GM23338 (cell line): Measurements from ENCODE around the gene ANAPC4. TPM values are rescaled to one million over a fixed set of nuclear protein-coding genes. Genes with fewer than 3 reads are reported as not detected.

Experiments
- ATAC-seq: fragments of 200-7000 bp; cut with Tn5 transposase; 3 replicates; pipeline ENCODE4 v1.9.1; 2020
- DNase-seq: peaks from one replicate; pipeline ENCODE4 v3.0.0-alpha.2; 2015; ENCODE audit warnings: low spot score
- H2AFZ ChIP-seq: fragments of 200-600 bp; sonication (generic); 2 replicates; pipeline ENCODE4 v1.8.0; 2016; ENCODE audit warnings: antibody characterized with exemption, mild to moderate bottlenecking, moderate library complexity
- H3F3A ChIP-seq: fragments of 200-600 bp; sonication (generic); replicated peaks from 2 replicates; pipeline ENCODE4 v1.8.0; 2017; ENCODE audit warnings: antibody characterized with exemption, mixed run types, low read depth
- H3K27ac ChIP-seq: fragments of 200-600 bp; sonication (generic); 2 replicates; pipeline ENCODE4 v1.6.1; 2016; ENCODE audit warnings: low read depth
- H3K27me3 ChIP-seq: fragments of 200-600 bp; sonication (generic); 2 replicates; pipeline ENCODE4 v1.8.0; 2016; ENCODE audit warnings: mild to moderate bottlenecking, mixed run types, moderate library complexity; ENCODE audit not compliant: insufficient read depth
- H3K36me3 ChIP-seq: fragments of 200-600 bp; sonication (generic); 2 replicates; pipeline ENCODE4 v1.8.0; 2016; ENCODE audit warnings: mild to moderate bottlenecking; ENCODE audit not compliant: insufficient read depth
- H3K4me1 ChIP-seq: fragments of 200-600 bp; sonication (generic); 2 replicates; pipeline ENCODE4 v1.8.0; 2016; ENCODE audit warnings: mild to moderate bottlenecking, moderate library complexity; ENCODE audit not compliant: insufficient read depth
- H3K4me2 ChIP-seq: fragments of 200-600 bp; sonication (generic); 2 replicates; pipeline ENCODE4 v1.7.1; 2017; ENCODE audit warnings: mixed run types
- H3K4me3 ChIP-seq: fragments of 200-600 bp; sonication (generic); 2 replicates; pipeline ENCODE4 v1.6.1; 2016; ENCODE audit warnings: mixed run types
- H3K79me2 ChIP-seq: fragments of 200-600 bp; sonication (generic); replicated peaks from 2 replicates; pipeline ENCODE4 v1.8.0; 2017; ENCODE audit warnings: mild to moderate bottlenecking; ENCODE audit not compliant: insufficient read depth
- H3K9me2 ChIP-seq: fragments of 200-600 bp; sonication (generic); 2 replicates; pipeline ENCODE4 v1.8.0; 2017; ENCODE audit not compliant: insufficient read depth
- H4K20me1 ChIP-seq: fragments of 200-600 bp; sonication (generic); replicated peaks from 2 replicates; pipeline ENCODE4 v1.8.0; 2017; ENCODE audit warnings: mild to moderate bottlenecking; ENCODE audit not compliant: insufficient read depth
- H3K27ac Mint-ChIP-seq: 2 replicates; pipeline ENCODE4 v1.8.0; 2020; ENCODE audit warnings: inconsistent platforms, mild to moderate bottlenecking, moderate library complexity, mixed read lengths
- H3K27me3 Mint-ChIP-seq: 3 replicates; pipeline ENCODE4 v1.8.0; 2022; ENCODE audit warnings: low read depth, mild to moderate bottlenecking, moderate library complexity, mixed read lengths, inconsistent platforms; ENCODE audit not compliant: insufficient read depth, poor library complexity
- H3K36me3 Mint-ChIP-seq: 3 replicates; pipeline ENCODE4 v1.8.0; 2021; ENCODE audit warnings: low read depth, mild to moderate bottlenecking, inconsistent platforms, moderate library complexity, mixed read lengths
- H3K4me1 Mint-ChIP-seq: 3 replicates; pipeline ENCODE4 v1.8.0; 2020; ENCODE audit warnings: mild to moderate bottlenecking, inconsistent platforms, mixed read lengths
- H3K4me3 Mint-ChIP-seq: 3 replicates; pipeline ENCODE4 v1.8.0; 2021; ENCODE audit warnings: moderate library complexity, mild to moderate bottlenecking, inconsistent platforms, mixed read lengths
- H3K9me3 Mint-ChIP-seq: 3 replicates; pipeline ENCODE4 v1.8.0; 2020; ENCODE audit warnings: moderate library complexity, mild to moderate bottlenecking, inconsistent platforms, mixed read lengths
- CREB1 ChIP-seq: fragments of 250-450 bp; sonication (Bioruptor Pico); IDR thresholded peaks from 2 replicates; pipeline ENCODE4 v1.5.0; 2020; ENCODE audit warnings: low read depth, mild to moderate bottlenecking, moderate library complexity
- CTCF ChIP-seq, 2 experiments: fragments of 200-600 bp in 1 of 2; sonication (generic) in 1 of 2; conservative IDR thresholded peaks; 2 replicates each; pipeline versions ENCODE4 v1.5.1 to v1.6.1; 2016 to 2017; ENCODE audit warnings: antibody characterized with exemption in 2 of 2, low read depth in 2 of 2, mild to moderate bottlenecking in 2 of 2, moderate library complexity in 1 of 2
- ETS1 ChIP-seq: IDR thresholded peaks from 2 replicates; pipeline ENCODE4 v1.6.1; 2016; ENCODE audit warnings: antibody characterized with exemption
- EZH2phosphoT487 ChIP-seq: fragments of 200-600 bp; sonication (generic); IDR thresholded peaks from one replicate; pipeline ENCODE4 v1.8.1; 2018; ENCODE audit warnings: antibody characterized with exemption; ENCODE audit not compliant: unreplicated experiment
- POLR2AphosphoS5 ChIP-seq: IDR thresholded peaks from 2 replicates; pipeline ENCODE4 v1.6.1; 2016; ENCODE audit warnings: antibody characterized with exemption, low read depth
- REST ChIP-seq: IDR thresholded peaks from one replicate; pipeline ENCODE4 v1.6.1; 2018; ENCODE audit warnings: antibody characterized with exemption; ENCODE audit not compliant: unreplicated experiment
- ZNF114 ChIP-seq: fragments of 250-450 bp; sonication (Bioruptor Pico); IDR thresholded peaks from 2 replicates; pipeline ENCODE4 v1.5.0; 2020; ENCODE audit warnings: mild to moderate bottlenecking, moderate library complexity
- ZNF331 ChIP-seq: fragments of 250-450 bp; sonication (Bioruptor Pico); IDR thresholded peaks from 2 replicates; pipeline ENCODE4 v1.5.0; 2020; ENCODE audit warnings: low read depth, mild to moderate bottlenecking, moderate library complexity
- ZNF462 ChIP-seq: fragments of 250-450 bp; sonication (Bioruptor Pico); IDR thresholded peaks from 2 replicates; pipeline ENCODE4 v1.5.0; 2020; ENCODE audit warnings: mild to moderate bottlenecking, moderate library complexity
- polyA plus RNA-seq: library from polyadenylated mRNA; unstranded; fragments of >200 nt; fragmentation: Nextera tagmentation; extraction: Ambion mirVana; gene quantifications from 2 replicates; pipeline ENCODE4 v1.2.1, GENCODE V29; 2016
- total RNA-seq: library from RNA; depleted of rRNA; stranded (reverse); fragments of >200 nt; shearing (Covaris generic); gene quantifications from 2 replicates; pipeline ENCODE4 v1.2.3, GENCODE V29; 2014

Gene ANAPC4
- total and polyA plus RNA-seq, 2 experiments from 2014 or later: 34.3 to 46.2 TPM

GRCh38 chr4:25402521-25402920 is 25.5 kb downstream of the ANAPC4 start:
- TF ChIP-seq EZH2phosphoT487 (no peak), ZNF331 (CRISPR knock-in tag) (no peak), POLR2AphosphoS5 (no peak), ZNF462 (CRISPR knock-in tag) (no peak), ETS1 (no peak), CTCF (conservative IDR thresholded peaks at IDR 0.05; ENCODE audit: low read depth in 2 of 2) (no peak), REST (no peak), CREB1 (CRISPR knock-in tag) (no peak), ZNF114 (CRISPR knock-in tag) (no peak)
- H3K4me1 ChIP-seq: no peaks in the 10 kb centered on the region
- H3K79me2 ChIP-seq: no peaks in the 10 kb centered on the region
- H3K4me2 ChIP-seq: no peak overlapping the region
- Mint-ChIP-seq H3K27me3 (peaks cover 3% of the 10 kb centered on the region), H3K4me3 (no peak overlapping the region), H3K36me3 (peaks cover 50% of the 10 kb centered on the region), H3K27ac (no peak overlapping the region), H3K9me3 (no peaks in the 10 kb centered on the region; the same call in 2 of the 3 replicates), H3K4me1 (no peaks in the 10 kb centered on the region)
- no peak overlapping the region for H3K4me3 ChIP-seq
- H4K20me1 ChIP-seq: peaks cover 11% of the 10 kb centered on the region; the same call in 1 of the 2 replicates
- no peak for ATAC-seq
- no peak overlapping the region for H2AFZ ChIP-seq
- H3K36me3 ChIP-seq: peaks cover 22% of the 10 kb centered on the region
- H3K9me2 ChIP-seq: no peaks in the 10 kb centered on the region
- H3K27me3 ChIP-seq: no peaks in the 10 kb centered on the region
- H3F3A ChIP-seq: no peaks in the 10 kb centered on the region
- no peak overlapping the region for H3K27ac ChIP-seq
- no peak for DNase-seq
